Gastrocnemius medialis (tissue), 4 donors: ENCODE data around the gene UTRN.

Experiments
- POLR2A ChIP-seq, 2 donors: fragments of 450-650 bp; IDR thresholded peaks; one replicate each; pipeline ENCODE4 v1.6.1; 2017; ENCODE audit warnings: antibody characterized with exemption in 2 of 2, mild to moderate bottlenecking in 2 of 2, moderate library complexity in 2 of 2
- TF ChIP-seq, protein P1 (sequence below), 5 experiments: fragments of 450-650 bp in 3 of 5; fragments of 200-600 bp in 2 of 5; sonication (generic) in 2 of 5; IDR thresholded peaks in 4 of 5; conservative IDR thresholded peaks in 1 of 5; 1 replicate in 4 of 5; 2 replicates in 1 of 5; pipeline ENCODE4 v1.5.1; 2016 to 2019; ENCODE audit warnings: antibody characterized with exemption in 5 of 5, mild to moderate bottlenecking in 3 of 5, moderate library complexity in 3 of 5

DNA sequence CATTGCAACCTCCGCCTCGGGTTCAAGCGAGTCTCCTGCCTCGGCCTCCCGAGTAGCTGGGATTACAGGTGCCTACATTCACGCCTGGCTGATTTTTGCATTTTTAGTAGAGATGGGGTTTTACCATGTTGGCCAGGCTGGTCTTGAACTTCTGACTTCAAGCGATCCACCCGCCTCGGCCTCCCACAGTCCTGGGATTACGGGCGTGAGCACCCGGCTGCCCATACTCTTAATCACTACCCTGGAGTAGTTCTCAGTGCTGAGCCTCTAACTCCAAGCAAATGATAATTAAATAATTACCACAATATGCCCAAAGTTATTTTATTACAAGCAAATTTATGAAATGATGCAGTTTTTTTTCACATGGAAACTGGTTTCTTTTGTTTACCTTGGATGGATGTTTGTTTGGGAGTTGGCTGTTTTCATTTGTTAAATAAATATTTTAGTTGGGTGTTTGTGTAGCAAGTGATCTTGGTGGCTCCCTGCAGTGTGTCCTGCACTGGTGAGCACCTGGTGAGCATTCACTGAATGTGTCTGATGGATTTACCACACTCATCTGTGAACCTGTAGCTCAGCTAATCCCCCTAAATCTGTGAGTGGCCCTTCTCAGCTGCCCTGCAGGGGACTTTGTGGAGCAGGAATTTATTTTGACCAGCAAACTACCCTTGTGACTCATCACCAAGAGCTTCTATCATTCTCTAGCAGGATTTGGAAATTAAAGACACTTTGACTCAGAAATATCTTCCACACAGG is 36.9 kb downstream of the UTRN start:
- TF ChIP-seq, protein P1, sequence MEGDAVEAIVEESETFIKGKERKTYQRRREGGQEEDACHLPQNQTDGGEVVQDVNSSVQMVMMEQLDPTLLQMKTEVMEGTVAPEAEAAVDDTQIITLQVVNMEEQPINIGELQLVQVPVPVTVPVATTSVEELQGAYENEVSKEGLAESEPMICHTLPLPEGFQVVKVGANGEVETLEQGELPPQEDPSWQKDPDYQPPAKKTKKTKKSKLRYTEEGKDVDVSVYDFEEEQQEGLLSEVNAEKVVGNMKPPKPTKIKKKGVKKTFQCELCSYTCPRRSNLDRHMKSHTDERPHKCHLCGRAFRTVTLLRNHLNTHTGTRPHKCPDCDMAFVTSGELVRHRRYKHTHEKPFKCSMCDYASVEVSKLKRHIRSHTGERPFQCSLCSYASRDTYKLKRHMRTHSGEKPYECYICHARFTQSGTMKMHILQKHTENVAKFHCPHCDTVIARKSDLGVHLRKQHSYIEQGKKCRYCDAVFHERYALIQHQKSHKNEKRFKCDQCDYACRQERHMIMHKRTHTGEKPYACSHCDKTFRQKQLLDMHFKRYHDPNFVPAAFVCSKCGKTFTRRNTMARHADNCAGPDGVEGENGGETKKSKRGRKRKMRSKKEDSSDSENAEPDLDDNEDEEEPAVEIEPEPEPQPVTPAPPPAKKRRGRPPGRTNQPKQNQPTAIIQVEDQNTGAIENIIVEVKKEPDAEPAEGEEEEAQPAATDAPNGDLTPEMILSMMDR (IDR thresholded peaks at IDR 0.05 in 4 of 5, conservative IDR thresholded peaks at IDR 0.05 in 1 of 5): no peak
- no peak for TF ChIP-seq POLR2A (IDR thresholded peaks at IDR 0.05)
